Gastroesophageal sphincter (tissue), 3 donors: ENCODE measurements around the gene TMX4.

ENCODE experiments used
- POLR2A ChIP-seq, 2 donors: fragments of 450-650 bp; IDR thresholded peaks; one replicate each; pipeline ENCODE4 v1.6.1; 2017; ENCODE audit warnings: antibody characterized with exemption in 2 of 2, mild to moderate bottlenecking in 2 of 2, moderate library complexity in 1 of 2
- TF ChIP-seq, protein P1 (sequence below), 4 experiments: fragments of 200-600 bp in 2 of 4; fragments of 450-650 bp in 2 of 4; sonication (generic) in 1 of 4; IDR thresholded peaks; one replicate each; pipeline ENCODE4 v1.5.1; 2017 to 2019; ENCODE audit warnings: antibody characterized with exemption in 4 of 4, mild to moderate bottlenecking in 2 of 4, moderate library complexity in 2 of 4

DNA sequence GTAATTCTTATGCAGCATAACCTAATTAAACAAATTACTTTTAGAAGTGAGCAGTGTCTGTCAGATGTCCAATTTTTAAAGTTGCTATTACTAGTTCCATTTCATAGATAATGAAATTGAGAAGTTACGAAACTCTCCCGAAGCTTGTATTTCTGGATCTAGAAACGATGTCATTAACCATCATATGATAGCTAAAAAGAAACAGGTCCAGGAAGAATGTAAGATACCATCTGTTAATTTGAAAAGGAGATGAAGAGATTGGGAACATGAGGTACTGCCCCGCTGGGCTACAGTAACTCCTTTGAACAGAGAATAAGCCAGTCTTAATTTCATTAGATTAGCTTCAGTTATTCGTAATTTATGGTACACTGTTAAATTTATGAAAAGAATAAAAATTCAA is 47.5 kb upstream of the TMX4 start:
- TF ChIP-seq, protein P1, sequence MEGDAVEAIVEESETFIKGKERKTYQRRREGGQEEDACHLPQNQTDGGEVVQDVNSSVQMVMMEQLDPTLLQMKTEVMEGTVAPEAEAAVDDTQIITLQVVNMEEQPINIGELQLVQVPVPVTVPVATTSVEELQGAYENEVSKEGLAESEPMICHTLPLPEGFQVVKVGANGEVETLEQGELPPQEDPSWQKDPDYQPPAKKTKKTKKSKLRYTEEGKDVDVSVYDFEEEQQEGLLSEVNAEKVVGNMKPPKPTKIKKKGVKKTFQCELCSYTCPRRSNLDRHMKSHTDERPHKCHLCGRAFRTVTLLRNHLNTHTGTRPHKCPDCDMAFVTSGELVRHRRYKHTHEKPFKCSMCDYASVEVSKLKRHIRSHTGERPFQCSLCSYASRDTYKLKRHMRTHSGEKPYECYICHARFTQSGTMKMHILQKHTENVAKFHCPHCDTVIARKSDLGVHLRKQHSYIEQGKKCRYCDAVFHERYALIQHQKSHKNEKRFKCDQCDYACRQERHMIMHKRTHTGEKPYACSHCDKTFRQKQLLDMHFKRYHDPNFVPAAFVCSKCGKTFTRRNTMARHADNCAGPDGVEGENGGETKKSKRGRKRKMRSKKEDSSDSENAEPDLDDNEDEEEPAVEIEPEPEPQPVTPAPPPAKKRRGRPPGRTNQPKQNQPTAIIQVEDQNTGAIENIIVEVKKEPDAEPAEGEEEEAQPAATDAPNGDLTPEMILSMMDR (IDR thresholded peaks at IDR 0.05), result no peak
- TF ChIP-seq POLR2A (IDR thresholded peaks at IDR 0.05), result no peak
